GM10266 (cell line): ENCODE measurements around the gene AGBL3.

Experiments used
- DNase-seq: peaks from one replicate; pipeline ENCODE4 v3.0.0; 2012; ENCODE audit errors: extremely low spot score
- TF ChIP-seq, protein P1 (sequence below): IDR thresholded peaks from 2 replicates; pipeline ENCODE4 v1.5.1; 2012; ENCODE audit warnings: mild to moderate bottlenecking, low read depth; ENCODE audit not compliant: control insufficient read depth, insufficient read depth; ENCODE audit errors: missing control alignments

AGBL3 gene

DNA sequence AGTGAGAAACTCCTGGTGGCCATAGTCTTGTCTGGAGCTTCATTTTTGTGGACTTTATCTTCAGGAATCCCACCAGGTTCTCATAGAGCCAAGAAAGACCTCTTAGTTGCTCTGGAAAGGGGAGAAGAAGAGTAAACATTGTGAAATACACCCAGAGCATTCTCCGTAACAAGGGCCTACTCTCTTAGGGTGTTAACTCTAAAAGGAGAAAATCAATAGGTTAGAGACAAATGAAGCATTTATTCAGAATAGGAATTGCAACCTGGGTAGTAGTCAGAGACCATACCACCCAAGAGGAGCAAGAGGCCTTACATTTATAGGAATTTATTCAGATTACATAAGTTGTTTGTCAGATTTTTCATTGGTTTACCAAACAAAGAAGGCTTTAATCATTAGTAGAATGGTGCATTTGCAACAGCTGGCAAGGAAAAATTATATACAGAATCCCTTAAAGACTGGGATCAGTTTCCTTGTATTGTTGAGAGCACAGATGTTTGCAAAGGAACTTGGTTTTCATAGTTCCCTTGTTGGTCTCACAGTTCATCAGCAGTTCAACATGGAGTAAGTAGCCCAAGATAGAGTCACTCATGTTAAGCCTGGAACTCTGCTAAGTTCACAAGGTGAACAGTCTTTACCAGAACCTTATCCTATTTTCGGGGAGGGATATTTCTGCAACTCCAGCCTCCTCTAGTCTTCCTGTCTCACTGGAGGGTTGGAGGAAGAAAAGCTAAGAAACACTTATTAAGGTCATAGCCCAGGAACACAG, 108.3 kb downstream of the AGBL3 start:
- DNase-seq: no peak
- TF ChIP-seq, protein P1, sequence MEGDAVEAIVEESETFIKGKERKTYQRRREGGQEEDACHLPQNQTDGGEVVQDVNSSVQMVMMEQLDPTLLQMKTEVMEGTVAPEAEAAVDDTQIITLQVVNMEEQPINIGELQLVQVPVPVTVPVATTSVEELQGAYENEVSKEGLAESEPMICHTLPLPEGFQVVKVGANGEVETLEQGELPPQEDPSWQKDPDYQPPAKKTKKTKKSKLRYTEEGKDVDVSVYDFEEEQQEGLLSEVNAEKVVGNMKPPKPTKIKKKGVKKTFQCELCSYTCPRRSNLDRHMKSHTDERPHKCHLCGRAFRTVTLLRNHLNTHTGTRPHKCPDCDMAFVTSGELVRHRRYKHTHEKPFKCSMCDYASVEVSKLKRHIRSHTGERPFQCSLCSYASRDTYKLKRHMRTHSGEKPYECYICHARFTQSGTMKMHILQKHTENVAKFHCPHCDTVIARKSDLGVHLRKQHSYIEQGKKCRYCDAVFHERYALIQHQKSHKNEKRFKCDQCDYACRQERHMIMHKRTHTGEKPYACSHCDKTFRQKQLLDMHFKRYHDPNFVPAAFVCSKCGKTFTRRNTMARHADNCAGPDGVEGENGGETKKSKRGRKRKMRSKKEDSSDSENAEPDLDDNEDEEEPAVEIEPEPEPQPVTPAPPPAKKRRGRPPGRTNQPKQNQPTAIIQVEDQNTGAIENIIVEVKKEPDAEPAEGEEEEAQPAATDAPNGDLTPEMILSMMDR: no peak

DNA sequence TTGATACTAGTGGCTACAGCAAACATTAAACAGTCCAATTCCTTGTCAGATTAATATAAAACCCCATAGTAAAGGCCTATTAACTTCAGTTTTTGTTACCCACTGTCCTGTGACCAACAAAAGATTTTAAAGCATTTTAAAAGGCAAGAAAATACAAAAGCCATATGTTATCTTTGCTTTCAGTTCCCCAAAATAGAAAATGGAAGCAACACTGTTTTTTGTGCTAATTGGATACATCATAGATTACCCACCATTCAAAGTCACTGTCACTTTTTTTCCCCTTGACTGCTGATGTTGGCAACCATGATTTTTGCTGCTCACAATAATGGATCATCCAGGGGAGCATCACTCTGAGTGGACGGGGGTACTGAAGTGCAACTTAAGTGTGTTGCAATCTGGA, 109.1 kb downstream of the AGBL3 start:
- DNase-seq: no peak

DNA sequence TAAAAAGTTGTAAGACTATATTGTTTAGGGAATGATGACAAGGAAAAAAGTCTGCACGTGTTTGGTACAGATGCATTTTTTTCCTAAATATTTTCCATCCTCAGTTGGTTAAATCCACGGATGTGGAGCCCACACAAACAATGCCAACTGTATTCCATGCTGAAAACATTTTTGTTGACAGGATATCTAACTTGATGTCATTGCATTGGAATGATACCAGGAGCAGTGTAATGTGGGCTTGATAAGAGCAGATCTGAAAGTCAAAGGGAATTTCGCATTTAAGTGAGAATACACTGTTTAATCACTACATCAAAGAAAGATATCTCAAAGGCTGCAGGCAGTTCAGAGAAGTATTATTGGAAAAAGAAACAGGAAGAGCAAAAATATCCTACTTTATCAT, 112.1 kb downstream of the AGBL3 start:
- no peak for DNase-seq
- TF ChIP-seq, protein P1: no peak

More for the DNA sequence above, 109.1 kb downstream of the AGBL3 start:
- TF ChIP-seq, protein P1: no peak

DNA sequence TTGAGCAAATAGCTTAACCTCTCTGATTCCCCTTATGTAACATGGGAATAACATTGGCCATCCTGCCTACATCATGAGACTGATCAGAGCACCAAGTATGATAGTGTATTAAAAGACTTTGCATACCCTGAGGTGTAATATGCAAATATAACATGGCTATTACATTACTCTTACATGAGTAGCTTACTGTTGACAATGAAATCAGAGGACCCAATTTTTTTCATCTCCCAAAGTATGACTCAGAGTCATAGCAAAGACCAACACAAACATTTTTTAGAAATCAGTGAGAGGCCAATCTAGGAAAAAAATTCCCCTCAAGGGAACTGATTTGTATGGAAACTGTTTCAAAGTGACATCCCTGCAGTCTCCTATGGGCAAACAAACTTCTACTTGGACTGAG, 114.5 kb downstream of the AGBL3 start:
- TF ChIP-seq, protein P1: no peak
- DNase-seq: no peak

DNA sequence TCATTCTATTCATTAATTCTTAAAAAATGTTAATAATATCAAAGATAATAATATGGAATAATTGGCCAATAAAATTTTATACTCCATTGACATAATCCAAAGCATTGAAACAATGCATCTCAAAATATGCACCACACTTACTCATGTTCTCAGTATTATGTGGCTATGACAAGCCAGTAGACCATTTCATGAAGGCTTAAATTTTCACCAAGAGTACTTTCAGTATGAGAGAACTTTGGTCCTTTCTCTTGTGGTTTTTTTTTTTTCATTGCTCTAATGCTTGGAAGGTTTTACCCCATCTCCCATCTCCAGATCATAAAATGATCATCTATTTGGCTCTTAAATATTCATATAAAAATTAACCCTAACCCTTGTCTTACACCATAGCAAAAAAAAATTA, 116.1 kb downstream of the AGBL3 start:
- TF ChIP-seq, protein P1: no peak
- peak; percentile 16 for DNase-seq

DNA sequence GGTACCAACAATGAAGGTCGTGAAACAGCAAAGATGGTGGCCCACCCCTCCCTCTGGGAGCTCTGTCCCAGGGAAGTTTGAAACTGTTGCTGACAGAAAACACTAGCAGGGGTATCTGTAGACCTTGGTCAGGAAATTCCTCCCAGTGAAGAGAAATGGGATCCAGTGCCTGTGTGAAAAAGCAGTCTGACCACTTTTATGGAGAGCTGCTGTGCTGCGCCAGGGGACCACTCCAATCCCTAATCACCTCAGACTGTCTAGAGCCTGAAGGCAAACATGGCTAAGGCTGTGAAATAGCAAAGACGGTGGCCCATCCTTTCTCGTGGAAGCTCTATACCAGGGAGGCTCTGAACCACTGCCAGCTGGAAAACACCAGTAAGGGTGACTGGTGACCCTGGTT, 123.3 kb downstream of the AGBL3 start:
- TF ChIP-seq, protein P1: no peak
- DNase-seq: no peak

DNA sequence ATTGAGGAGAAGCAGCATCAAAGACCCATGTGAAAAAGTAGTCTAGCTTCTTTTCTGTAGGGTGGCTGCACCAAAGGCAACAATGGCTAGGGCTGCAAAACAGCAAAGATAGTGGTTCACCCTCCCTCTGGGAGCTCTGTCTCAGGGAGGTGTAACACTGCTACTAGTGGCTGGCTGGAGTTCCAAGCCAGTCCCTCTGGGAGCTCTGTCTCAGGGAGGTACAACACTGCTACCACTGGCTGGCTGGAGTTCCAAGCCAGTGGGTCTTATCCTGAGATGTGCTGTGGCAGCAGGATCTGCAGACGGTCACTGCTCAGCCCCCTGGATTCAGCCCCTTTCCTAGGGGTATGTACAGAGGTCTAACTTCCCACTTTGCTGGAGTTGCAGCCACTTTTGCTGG, 123.7 kb downstream of the AGBL3 start:
- TF ChIP-seq, protein P1: no peak
- no peak for DNase-seq
